Neural crest cell (in vitro differentiated cells): Measurements from ENCODE around the gene ANO9. TPM values are rescaled to one million over a fixed set of nuclear protein-coding genes. Genes with fewer than 3 reads are reported as not detected.
"Not testable (repeated sequence)": the region's sequence is repeated elsewhere in the genome, so short reads cannot be mapped to it uniquely, and the experiment has no call there.

ENCODE experiments used
- DNase-seq: peaks from one replicate; pipeline ENCODE4 v3.0.0; 2021; ENCODE audit warnings: low read depth, mixed read lengths, low spot score
- H3K27ac Mint-ChIP-seq: one replicate; pipeline ENCODE4 v1.8.0; 2021; ENCODE audit warnings: mild to moderate bottlenecking, mixed read lengths; ENCODE audit not compliant: unreplicated experiment
- H3K27me3 Mint-ChIP-seq: 2 replicates; pipeline ENCODE4 v1.8.0; 2021; ENCODE audit warnings: low read depth, mild to moderate bottlenecking, mixed read lengths
- H3K36me3 Mint-ChIP-seq: 2 replicates; pipeline ENCODE4 v1.8.0; 2021; ENCODE audit warnings: low read depth, mild to moderate bottlenecking, mixed read lengths
- H3K4me1 Mint-ChIP-seq: 2 replicates; pipeline ENCODE4 v1.8.0; 2021; ENCODE audit warnings: mixed read lengths
- H3K4me3 Mint-ChIP-seq: one replicate; pipeline ENCODE4 v1.8.0; 2021; ENCODE audit warnings: mild to moderate bottlenecking, mixed read lengths
- H3K9me3 Mint-ChIP-seq: 2 replicates; pipeline ENCODE4 v1.8.0; 2021; ENCODE audit warnings: mixed read lengths
- CTCF ChIP-seq: fragments of 200-600 bp; sonication (generic); conservative IDR thresholded peaks from 2 replicates; pipeline ENCODE4 v1.5.0; 2021; ENCODE audit warnings: antibody characterized with exemption, mild to moderate bottlenecking
- total RNA-seq: library from RNA; stranded (reverse); gene quantifications from 2 replicates; pipeline ENCODE4 v1.2.1, GENCODE V29; 2021

Gene ANO9
- total RNA-seq, 1 donor from 2014 or later, result not detected

GRCh38 chr11:403021-403760, 38.6 kb downstream of the ANO9 start:
- Mint-ChIP-seq H3K4me3 (no peak overlapping the region), H3K27me3 (peaks cover 6% of the 10 kb centered on the region), H3K9me3 (peaks cover 2% of the 10 kb centered on the region), H3K36me3 (no peaks in the 10 kb centered on the region), H3K4me1 (no peaks in the 10 kb centered on the region), H3K27ac (no peak overlapping the region)
- TF ChIP-seq CTCF, result no peak
- no peak for DNase-seq

GRCh38 chr11:401196-401595, 40.6 kb downstream of the ANO9 start:
- not testable (repeated sequence) for H3K9me3 Mint-ChIP-seq, H3K4me1 Mint-ChIP-seq, H3K27ac Mint-ChIP-seq, DNase-seq, H3K36me3 Mint-ChIP-seq, H3K27me3 Mint-ChIP-seq, H3K4me3 Mint-ChIP-seq

GRCh38 chr11:400241-400689, 41.5 kb downstream of the ANO9 start:
- DNase-seq, result no peak
- Mint-ChIP-seq H3K27ac (no peak overlapping the region), H3K4me3 (no peak overlapping the region), H3K4me1 (no peaks in the 10 kb centered on the region), H3K27me3 (peaks cover 4% of the 10 kb centered on the region), H3K9me3 (peaks cover 2% of the 10 kb centered on the region), H3K36me3 (no peaks in the 10 kb centered on the region)
- TF ChIP-seq CTCF, result no peak

GRCh38 chr11:399731-400211, 42.0 kb downstream of the ANO9 start:
- no peak overlapping the region for H3K27ac Mint-ChIP-seq
- no peak for TF ChIP-seq CTCF
- peaks cover 2% of the 10 kb centered on the region for H3K9me3 Mint-ChIP-seq
- no peaks in the 10 kb centered on the region for H3K36me3 Mint-ChIP-seq
- no peak for DNase-seq
- H3K4me3 Mint-ChIP-seq, result peak overlapping the region; percentile 56
- peaks cover 3% of the 10 kb centered on the region for H3K27me3 Mint-ChIP-seq
- H3K4me1 Mint-ChIP-seq, result no peaks in the 10 kb centered on the region

GRCh38 chr11:398826-399225, 43.0 kb downstream of the ANO9 start:
- Mint-ChIP-seq H3K4me1 (no peaks in the 10 kb centered on the region), H3K36me3 (no peaks in the 10 kb centered on the region), H3K27ac (no peak overlapping the region), H3K4me3 (peak overlapping the region; percentile 84), H3K27me3 (peaks cover 3% of the 10 kb centered on the region), H3K9me3 (peaks cover 2% of the 10 kb centered on the region)
- no peak for DNase-seq
- TF ChIP-seq CTCF, result no peak

GRCh38 chr11:396948-397548, 44.8 kb downstream of the ANO9 start:
- Mint-ChIP-seq H3K36me3 (no peaks in the 10 kb centered on the region), H3K9me3 (peaks cover 2% of the 10 kb centered on the region), H3K4me1 (no peaks in the 10 kb centered on the region), H3K27me3 (peaks cover 3% of the 10 kb centered on the region), H3K27ac (no peak overlapping the region), H3K4me3 (no peak overlapping the region)
- TF ChIP-seq CTCF, result no peak
- no peak for DNase-seq
